OCI-LY7 (cell line): ENCODE results near the gene SEMG1. TPM values are rescaled to one million over a fixed set of nuclear protein-coding genes. Genes with fewer than 3 reads are reported as not detected.

Experiments
- BruUV-seq: library from RNA; stranded (reverse); fragments of 400-500 nt; replicated peaks from 2 replicates; lab custom pipeline; 2021; lab: Mats Ljungman, UMichigan
- CTCF ChIA-PET: fragments of 300-600 bp; sonication (Branson Sonifier 250); formaldehyde crosslinking; loops from one replicate; lab custom pipeline; 2022; ENCODE audit warnings: antibody characterized with exemption; ENCODE audit not compliant: unreplicated experiment; lab: Charles Lee
- POLR2A ChIA-PET: fragments of 300-600 bp; sonication (Branson Sonifier 250); formaldehyde crosslinking; loops from one replicate; lab custom pipeline; 2022; ENCODE audit warnings: antibody characterized with exemption; lab: Charles Lee
- DNase-seq: peaks from one replicate; pipeline ENCODE4 v3.0.0-alpha.2; 2015; ENCODE audit warnings: low spot score
- H2AFZ ChIP-seq: fragments of 200-600 bp; sonication (generic), shearing (Covaris generic); 2 replicates; pipeline ENCODE4 v1.6.1; 2014; ENCODE audit warnings: mild to moderate bottlenecking, antibody characterized with exemption, low read length, moderate library complexity
- H3K27ac ChIP-seq: fragments of 200-600 bp; sonication (generic); 2 replicates; pipeline ENCODE4 v1.5.1; 2014; ENCODE audit warnings: mixed run types, low read depth, mild to moderate bottlenecking, moderate library complexity, low read length, inconsistent platforms; ENCODE audit not compliant: poor library complexity, severe bottlenecking
- H3K36me3 ChIP-seq: fragments of 200-600 bp; sonication (generic); 2 replicates; pipeline ENCODE4 v1.6.1; 2014; ENCODE audit warnings: mild to moderate bottlenecking, antibody characterized with exemption, low read length, moderate library complexity, mixed read lengths; ENCODE audit not compliant: insufficient read depth
- H3K4me1 ChIP-seq: fragments of 200-600 bp; sonication (generic); 2 replicates; pipeline ENCODE4 v1.5.1; 2014; ENCODE audit warnings: mild to moderate bottlenecking, low read length; ENCODE audit not compliant: insufficient read depth, poor library complexity, severe bottlenecking
- H3K4me2 ChIP-seq: fragments of 200-600 bp; sonication (generic); 2 replicates; pipeline ENCODE4 v1.6.1; 2014; ENCODE audit warnings: mild to moderate bottlenecking, low read length
- H3K4me3 ChIP-seq: fragments of 200-600 bp; sonication (generic); 2 replicates; pipeline ENCODE4 v1.5.1; 2014; ENCODE audit warnings: mild to moderate bottlenecking, low read depth, low read length; ENCODE audit not compliant: poor library complexity, severe bottlenecking
- H3K79me2 ChIP-seq: fragments of 200-600 bp; sonication (generic); 2 replicates; pipeline ENCODE4 v1.6.1; 2016; ENCODE audit warnings: low read depth, mild to moderate bottlenecking, low read length, moderate library complexity, mixed read lengths; ENCODE audit not compliant: insufficient read depth
- H3K9me2 ChIP-seq: fragments of 200-600 bp; sonication (generic); 2 replicates; pipeline ENCODE4 v1.6.1; 2016; ENCODE audit warnings: mild to moderate bottlenecking, low read length, mixed read lengths; ENCODE audit not compliant: insufficient read depth
- H3K9me3 ChIP-seq: fragments of 200-600 bp; sonication (generic); 2 replicates; pipeline ENCODE4 v1.6.1; 2014; ENCODE audit warnings: mild to moderate bottlenecking, mixed run types, low read length, mixed read lengths
- H4K20me1 ChIP-seq: fragments of 200-600 bp; sonication (generic); 2 replicates; pipeline ENCODE4 v1.6.1; 2014; ENCODE audit warnings: mild to moderate bottlenecking, antibody characterized with exemption, low read length, moderate library complexity, mixed read lengths; ENCODE audit not compliant: insufficient read depth
- EZH2phosphoT487 ChIP-seq: fragments of 200-600 bp; sonication (generic); IDR thresholded peaks from 2 replicates; pipeline ENCODE4 v1.6.1; 2018; ENCODE audit warnings: low read depth, borderline replicate concordance, mild to moderate bottlenecking, mixed run types, antibody characterized with exemption, low read length, moderate library complexity, mixed read lengths
- intact Hi-C: fragments of 100-400 bp; cut with micrococcal nuclease; formaldehyde crosslinking; loops from one replicate; pipeline ENCODE4 v1.10.0; 2022; ENCODE audit not compliant: unreplicated experiment
- total RNA-seq, 2 experiments: library from RNA; depleted of rRNA in 1 of 2; stranded (reverse); fragments of >200 nt in 1 of 2; shearing (Covaris generic) in 1 of 2; gene quantifications; 2 replicates each; pipeline ENCODE4 v1.2.3, GENCODE V29; 2014 to 2022
- TF ChIP-seq, protein P1 (sequence below): fragments of 200-600 bp; sonication (generic); conservative IDR thresholded peaks from 2 replicates; pipeline ENCODE4 v1.5.1; 2014; ENCODE audit warnings: mild to moderate bottlenecking, antibody characterized with exemption, low read length, moderate library complexity, mixed read lengths

Gene SEMG1
- total RNA-seq, 2 experiments from 2014 or later: not detected

DNA sequence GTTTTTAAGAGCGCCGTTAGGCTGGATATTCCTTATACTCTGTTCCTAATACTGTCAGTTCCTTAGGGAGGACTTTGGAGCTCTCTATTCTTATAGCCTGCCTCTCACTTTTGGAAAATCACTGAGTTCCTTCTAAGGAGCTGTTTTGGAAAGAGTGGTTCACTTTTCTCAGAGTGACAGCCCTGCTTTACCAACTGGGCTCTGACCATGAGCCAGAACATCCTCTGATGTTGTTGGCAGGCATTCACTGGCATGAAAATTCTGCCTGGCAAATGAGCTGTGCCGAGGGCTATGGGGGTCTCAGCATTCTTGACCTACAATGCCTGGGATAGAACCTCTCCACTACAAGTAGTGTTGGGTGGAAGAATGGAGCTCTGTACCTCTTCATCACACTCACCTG lies 14.9 kb upstream of the SEMG1 start:
- no peak overlapping the region for H3K27ac ChIP-seq
- ChIA-PET POLR2A (no interaction called here), CTCF (no interaction called here)
- H3K79me2 ChIP-seq: no peaks in the 10 kb centered on the region
- no peaks in the 10 kb centered on the region for H3K9me2 ChIP-seq
- no peak overlapping the region for H3K4me3 ChIP-seq
- intact Hi-C loops: no loop called here
- H3K36me3 ChIP-seq: no peaks in the 10 kb centered on the region
- no peak overlapping the region for H2AFZ ChIP-seq
- H3K9me3 ChIP-seq: no peaks in the 10 kb centered on the region
- no peaks in the 10 kb centered on the region for H3K4me1 ChIP-seq
- no peak overlapping the region for H3K4me2 ChIP-seq
- no peaks in the 10 kb centered on the region for H4K20me1 ChIP-seq
- no peak for DNase-seq
- TF ChIP-seq EZH2phosphoT487: no peak
- TF ChIP-seq, protein P1, sequence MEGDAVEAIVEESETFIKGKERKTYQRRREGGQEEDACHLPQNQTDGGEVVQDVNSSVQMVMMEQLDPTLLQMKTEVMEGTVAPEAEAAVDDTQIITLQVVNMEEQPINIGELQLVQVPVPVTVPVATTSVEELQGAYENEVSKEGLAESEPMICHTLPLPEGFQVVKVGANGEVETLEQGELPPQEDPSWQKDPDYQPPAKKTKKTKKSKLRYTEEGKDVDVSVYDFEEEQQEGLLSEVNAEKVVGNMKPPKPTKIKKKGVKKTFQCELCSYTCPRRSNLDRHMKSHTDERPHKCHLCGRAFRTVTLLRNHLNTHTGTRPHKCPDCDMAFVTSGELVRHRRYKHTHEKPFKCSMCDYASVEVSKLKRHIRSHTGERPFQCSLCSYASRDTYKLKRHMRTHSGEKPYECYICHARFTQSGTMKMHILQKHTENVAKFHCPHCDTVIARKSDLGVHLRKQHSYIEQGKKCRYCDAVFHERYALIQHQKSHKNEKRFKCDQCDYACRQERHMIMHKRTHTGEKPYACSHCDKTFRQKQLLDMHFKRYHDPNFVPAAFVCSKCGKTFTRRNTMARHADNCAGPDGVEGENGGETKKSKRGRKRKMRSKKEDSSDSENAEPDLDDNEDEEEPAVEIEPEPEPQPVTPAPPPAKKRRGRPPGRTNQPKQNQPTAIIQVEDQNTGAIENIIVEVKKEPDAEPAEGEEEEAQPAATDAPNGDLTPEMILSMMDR: no peak
- no TSS peak for BruUV-seq

DNA sequence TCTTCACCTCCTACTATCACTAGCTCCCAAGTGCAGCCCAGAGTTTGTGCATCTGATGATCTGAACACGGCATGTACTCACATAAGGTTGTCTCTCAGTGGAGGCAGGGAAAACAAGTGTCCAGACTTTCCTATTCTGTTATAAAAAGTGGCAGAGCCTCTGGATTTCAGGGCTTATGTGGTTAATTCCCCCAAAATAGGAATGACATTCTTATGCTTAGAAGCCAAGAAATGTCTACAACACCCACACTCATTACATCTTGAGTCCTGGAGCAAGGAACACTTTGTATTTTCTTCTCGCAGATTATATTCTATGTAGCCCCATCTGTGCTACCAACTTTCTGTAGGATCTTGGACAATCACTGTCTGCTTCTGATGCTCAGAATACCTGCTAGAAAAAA lies 13.5 kb upstream of the SEMG1 start:
- TF ChIP-seq, protein P1: no peak
- TF ChIP-seq EZH2phosphoT487: no peak
- no TSS peak for BruUV-seq
- POLR2A ChIA-PET: no interaction called here
- Histone ChIP-seq H3K9me3 (no peaks in the 10 kb centered on the region), H3K79me2 (no peaks in the 10 kb centered on the region), H3K4me1 (no peaks in the 10 kb centered on the region), H2AFZ (no peak overlapping the region), H3K9me2 (no peaks in the 10 kb centered on the region), H4K20me1 (no peaks in the 10 kb centered on the region), H3K27ac (no peak overlapping the region), H3K36me3 (no peaks in the 10 kb centered on the region), H3K4me2 (no peak overlapping the region), H3K4me3 (no peak overlapping the region)
- intact Hi-C loops: no loop called here
- CTCF ChIA-PET: no interaction called here
- DNase-seq: no peak

DNA sequence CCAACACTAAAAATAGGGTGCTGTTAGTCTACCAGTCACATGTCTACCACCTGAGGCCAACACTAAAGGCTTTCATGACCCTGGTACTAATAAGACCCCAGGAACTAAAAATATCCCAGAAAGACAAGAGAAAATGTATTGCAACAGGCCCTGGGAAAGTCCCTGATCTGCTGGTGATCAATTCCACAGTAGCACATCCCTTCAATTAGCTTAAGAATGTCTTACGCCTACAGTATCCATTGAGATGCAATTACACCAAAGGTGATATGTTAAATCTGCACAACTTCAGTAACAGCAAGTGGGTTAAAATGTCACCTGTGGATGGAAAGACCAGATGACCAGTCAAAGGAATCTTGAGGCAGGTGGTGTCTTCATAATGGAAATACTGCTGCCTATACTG lies 3.1 kb downstream of the SEMG1 start:
- H3K9me2 ChIP-seq: no peaks in the 10 kb centered on the region
- ChIA-PET CTCF (no interaction called here), POLR2A (no interaction called here)
- H3K79me2 ChIP-seq: no peaks in the 10 kb centered on the region
- no peak overlapping the region for H3K27ac ChIP-seq
- no TSS peak for BruUV-seq
- TF ChIP-seq EZH2phosphoT487: no peak
- TF ChIP-seq, protein P1: no peak
- no peaks in the 10 kb centered on the region for H3K9me3 ChIP-seq
- no peaks in the 10 kb centered on the region for H3K4me1 ChIP-seq
- no peaks in the 10 kb centered on the region for H3K36me3 ChIP-seq
- DNase-seq: no peak
- intact Hi-C loops: loop anchor here (10.0 kb wide), 2 partner anchors 65 to 695 kb away; no protein-coding TSS in a partner anchor
- no peak overlapping the region for H2AFZ ChIP-seq
- H3K4me2 ChIP-seq: no peak overlapping the region
- H4K20me1 ChIP-seq: no peaks in the 10 kb centered on the region
- no peak overlapping the region for H3K4me3 ChIP-seq
